Right atrium auricular region (tissue), 2 donors: ENCODE results near the gene TOMM70. TPM values are rescaled to one million over a fixed set of nuclear protein-coding genes. Genes with fewer than 3 reads are reported as not detected.

Experiments used
- DNase-seq: peaks from one replicate; pipeline ENCODE4 v3.0.0-alpha.2; 2019; ENCODE audit warnings: low spot score
- H3K27ac ChIP-seq, 2 donors: fragments of 200-600 bp; sonication (generic); 1 replicate in 1 of 2; 2 replicates in 1 of 2; pipeline ENCODE4 v1.5.1; 2016 to 2019
- H3K27me3 ChIP-seq, 2 donors: fragments of 200-600 bp; sonication (generic); one replicate each; pipeline versions ENCODE4 v1.5.1 to v1.6.0; 2017 to 2019
- H3K36me3 ChIP-seq: fragments of 200-600 bp; sonication (generic); one replicate; pipeline ENCODE4 v1.5.1; 2016
- H3K4me1 ChIP-seq, 2 donors: fragments of 200-600 bp; sonication (generic); one replicate each; pipeline versions ENCODE4 v1.5.1 to v1.6.0; 2017 to 2019
- H3K4me3 ChIP-seq, 2 donors: fragments of 200-600 bp; sonication (generic); 1 replicate in 1 of 2; 2 replicates in 1 of 2; pipeline ENCODE4 v1.5.1; 2017 to 2019; ENCODE audit warnings: mild to moderate bottlenecking in 1 of 2, moderate library complexity in 1 of 2
- H3K9me3 ChIP-seq, 2 donors: fragments of 200-600 bp; sonication (generic); one replicate each; pipeline ENCODE4 v1.5.1; 2019
- CTCF ChIP-seq, 2 donors: fragments of 200-600 bp; sonication (generic); IDR thresholded peaks; one replicate each; pipeline ENCODE4 v1.5.1; 2019; ENCODE audit warnings: antibody characterized with exemption in 2 of 2
- total RNA-seq, 2 donors: library from RNA; depleted of rRNA; stranded (reverse); fragments of >200 nt; gene quantifications; one replicate each; pipeline ENCODE4 v1.1.0, GENCODE V29; 2016

The TOMM70 gene
- total RNA-seq, 2 donors from 2014 or later = 29.7 to 44.2 TPM

DNA sequence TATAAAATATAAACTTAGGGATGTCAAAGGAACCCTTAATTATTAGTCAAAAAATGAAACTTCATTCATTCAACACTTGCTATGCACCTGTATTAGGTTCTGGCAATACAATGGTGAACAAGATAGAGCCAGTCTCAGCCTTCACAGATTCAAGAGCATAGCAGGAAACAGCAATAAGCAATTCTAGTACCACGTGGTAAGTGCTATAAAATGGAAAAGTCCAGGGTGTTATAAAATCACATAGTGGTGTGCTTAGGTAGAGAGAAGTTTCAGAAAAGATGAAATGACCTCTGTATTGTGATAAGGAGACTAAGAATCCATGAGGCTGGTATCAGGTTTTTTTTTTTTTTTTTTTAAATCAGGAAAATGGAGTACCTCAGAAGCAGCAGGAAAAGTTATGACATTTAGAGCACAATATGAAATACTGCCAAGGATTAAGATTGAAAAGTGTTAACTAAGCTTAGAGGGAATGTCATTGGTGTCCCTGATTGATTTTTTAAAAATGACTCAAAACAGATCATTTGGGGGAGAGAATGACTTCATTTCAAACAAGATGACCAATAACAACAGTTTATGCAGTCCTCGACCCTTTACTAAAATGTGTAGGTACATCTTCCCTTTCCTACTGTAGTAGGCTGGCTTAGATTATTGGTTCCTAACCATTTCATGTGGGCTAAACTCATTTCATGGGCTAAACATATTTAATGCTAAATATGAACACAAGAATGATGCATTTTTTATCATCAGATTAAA, 5.0 kb downstream of the TOMM70 start:
- no peaks in the 10 kb centered on the region for H3K27me3 ChIP-seq
- H3K27ac ChIP-seq = no peak overlapping the region
- H3K4me1 ChIP-seq = peaks cover 0 to 40% of the 10 kb centered on the region in 2 donors
- H3K36me3 ChIP-seq = no peaks in the 10 kb centered on the region
- TF ChIP-seq CTCF (IDR thresholded peaks at IDR 0.05) = no peak
- no peaks in the 10 kb centered on the region for H3K9me3 ChIP-seq
- no peak overlapping the region for H3K4me3 ChIP-seq
- no peak for DNase-seq

- DNase-seq = no peak
- peaks cover 17% of the 10 kb centered on the region for H3K36me3 ChIP-seq
- no peak for TF ChIP-seq CTCF (IDR thresholded peaks at IDR 0.05)
- H3K9me3 ChIP-seq = peaks cover 0 to 11% of the 10 kb centered on the region in 2 donors
- H3K4me1 ChIP-seq = no peaks in the 10 kb centered on the region
- H3K27ac ChIP-seq = no peak overlapping the region
- no peak overlapping the region for H3K4me3 ChIP-seq
- H3K27me3 ChIP-seq = no peaks in the 10 kb centered on the region
These were observed 11.9 kb downstream of the TOMM70 start for GRCh38 chr3:100389025-100389424.

DNA sequence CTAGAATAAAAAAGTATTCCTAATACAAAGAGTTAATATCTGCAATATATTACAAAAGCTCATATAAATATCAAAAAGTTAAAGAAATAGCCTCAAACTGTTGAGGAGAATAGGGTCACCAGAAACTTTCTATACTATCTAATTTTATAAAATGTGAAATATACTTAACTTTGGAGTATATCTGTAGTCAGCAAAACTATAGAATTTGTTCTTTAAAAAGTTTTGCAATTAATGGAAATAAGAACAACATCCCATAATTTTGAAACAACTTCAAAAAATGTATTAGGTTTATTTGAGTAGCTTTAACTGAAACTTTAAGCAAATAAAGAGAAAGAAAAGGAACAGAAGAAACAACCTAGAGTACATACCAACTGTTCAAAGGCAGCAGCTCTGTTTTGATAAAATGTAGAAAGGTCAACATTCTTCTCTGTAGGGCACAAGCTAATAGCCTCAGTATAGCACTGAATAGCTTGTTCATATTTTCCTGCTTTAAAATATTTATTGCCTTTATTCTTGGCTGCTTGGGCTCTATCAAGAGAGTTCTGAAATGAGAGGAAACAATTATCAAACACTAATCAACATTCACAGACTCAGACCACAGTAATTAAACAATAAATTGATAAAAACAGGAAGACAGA, 14.3 kb downstream of the TOMM70 start:
- no peak overlapping the region for H3K4me3 ChIP-seq
- H3K9me3 ChIP-seq = peaks cover 0 to 11% of the 10 kb centered on the region in 2 donors
- no peak for TF ChIP-seq CTCF (IDR thresholded peaks at IDR 0.05)
- no peaks in the 10 kb centered on the region for H3K27me3 ChIP-seq
- H3K27ac ChIP-seq = no peak overlapping the region
- no peaks in the 10 kb centered on the region for H3K4me1 ChIP-seq
- DNase-seq = no peak
- H3K36me3 ChIP-seq = peaks cover 35% of the 10 kb centered on the region

GRCh38 chr3:100384733-100385525, 16.0 kb downstream of the TOMM70 start:
- no peak for DNase-seq
- Histone ChIP-seq H3K36me3 (peaks cover 51% of the 10 kb centered on the region), H3K4me3 (no peak overlapping the region), H3K9me3 (peaks cover 0 to 11% of the 10 kb centered on the region in 2 donors), H3K27me3 (no peaks in the 10 kb centered on the region), H3K4me1 (no peaks in the 10 kb centered on the region), H3K27ac (no peak overlapping the region)
- TF ChIP-seq CTCF (IDR thresholded peaks at IDR 0.05) = no peak

- peaks cover 66% of the 10 kb centered on the region for H3K36me3 ChIP-seq
These were observed 24.6 kb downstream of the TOMM70 start for GRCh38 chr3:100376301-100376700.

More at GRCh38 chr3:100376301-100376700, 24.6 kb downstream of the TOMM70 start:
- Histone ChIP-seq H3K4me3 (no peak overlapping the region), H3K27ac (no peak overlapping the region), H3K9me3 (no peaks in the 10 kb centered on the region), H3K27me3 (no peaks in the 10 kb centered on the region), H3K4me1 (no peaks in the 10 kb centered on the region)
- no peak for TF ChIP-seq CTCF (IDR thresholded peaks at IDR 0.05)
- DNase-seq = no peak
